Femur (tissue), 1 donor: ENCODE measurements around the gene PCDH11Y.
"Not testable (repeated sequence)": the region's sequence is repeated elsewhere in the genome, so short reads cannot be mapped to it uniquely, and the experiment has no call there.

ENCODE experiments used
- DNase-seq: peaks from one replicate; pipeline ENCODE4 v3.0.0-alpha.2; 2017

The PCDH11Y gene

GRCh38 chrY:5000057-5000456 lies at the start of gene PCDH11Y:
TSS of gene PCDH11Y (plus strand) at chrY:5000296. CDS start at chrY:5057100, 56,804 bp downstream.
- DNase-seq = not testable (repeated sequence)

- DNase-seq = not testable (repeated sequence)
Measured at GRCh38 chrY:4967894-4968293, 32.2 kb upstream of the PCDH11Y start.

GRCh38 chrY:4991743-4992400 lies 8.2 kb upstream of the PCDH11Y start:
- not testable (repeated sequence) for DNase-seq

- not testable (repeated sequence) for DNase-seq
Measured at GRCh38 chrY:4994892-4995291, 5.2 kb upstream of the PCDH11Y start.

- not testable (repeated sequence) for DNase-seq
Measured at GRCh38 chrY:5002476-5003184, 2.5 kb downstream of the PCDH11Y start.

GRCh38 chrY:5038972-5039523 lies 39.0 kb downstream of the PCDH11Y start:
- DNase-seq = not testable (repeated sequence)

- DNase-seq = not testable (repeated sequence)
Measured at GRCh38 chrY:5083017-5083416, 82.9 kb downstream of the PCDH11Y start.

- not testable (repeated sequence) for DNase-seq
Measured at GRCh38 chrY:5182998-5183397, 182.9 kb downstream of the PCDH11Y start.

- not testable (repeated sequence) for DNase-seq
Measured at GRCh38 chrY:5215116-5215515, 215.0 kb downstream of the PCDH11Y start.

GRCh38 chrY:5324931-5325330 lies 324.8 kb downstream of the PCDH11Y start:
- not testable (repeated sequence) for DNase-seq

- DNase-seq = not testable (repeated sequence)
Measured at GRCh38 chrY:5342220-5342619, 342.1 kb downstream of the PCDH11Y start.

GRCh38 chrY:5543705-5544104 lies 543.6 kb downstream of the PCDH11Y start:
- not testable (repeated sequence) for DNase-seq

GRCh38 chrY:5638589-5638988 lies 638.5 kb downstream of the PCDH11Y start:
- DNase-seq = not testable (repeated sequence)

GRCh38 chrY:5679265-5679664 lies 679.2 kb downstream of the PCDH11Y start:
- DNase-seq = not testable (repeated sequence)

GRCh38 chrY:5708727-5709126 lies 708.6 kb downstream of the PCDH11Y start:
- DNase-seq = not testable (repeated sequence)

GRCh38 chrY:5709788-5710381 lies 709.8 kb downstream of the PCDH11Y start:
- DNase-seq = not testable (repeated sequence)

- not testable (repeated sequence) for DNase-seq
Measured at GRCh38 chrY:5761403-5761802, 761.3 kb downstream of the PCDH11Y start.

GRCh38 chrY:5776485-5776884 lies 776.4 kb downstream of the PCDH11Y start:
- not testable (repeated sequence) for DNase-seq
